H1 (cell line): ENCODE data around the gene ADAMTS8.

ENCODE experiments used
- ASH2L ChIP-seq: fragments of 200-600, 300-600 bp; sonication (generic); IDR thresholded peaks from one replicate; pipeline ENCODE4 v1.7.1; 2017; ENCODE audit warnings: low read length
- BCL11A ChIP-seq, 2 experiments: IDR thresholded peaks; one replicate each; pipeline ENCODE4 v1.6.1; 2011; ENCODE audit warnings: low read depth in 2 of 2, low read length in 2 of 2, mild to moderate bottlenecking in 2 of 2
- GABPA ChIP-seq: IDR thresholded peaks from 2 replicates; pipeline ENCODE4 v1.6.1; 2011; ENCODE audit warnings: mild to moderate bottlenecking, low read length, moderate library complexity, borderline replicate concordance; ENCODE audit not compliant: insufficient read depth
- POLR2A ChIP-seq, 2 experiments: IDR thresholded peaks; 1 replicate in 1 of 2; 2 replicates in 1 of 2; pipeline ENCODE4 v1.6.1; 2011; ENCODE audit warnings: low read depth in 2 of 2, low read length in 2 of 2, mild to moderate bottlenecking in 2 of 2; ENCODE audit errors: control extremely low read depth in 1 of 2
- RAD21 ChIP-seq, 2 experiments: IDR thresholded peaks in 1 of 2; conservative IDR thresholded peaks in 1 of 2; 2 replicates each; pipeline ENCODE4 v1.6.1; 2011; ENCODE audit warnings: low read depth in 2 of 2, low read length in 2 of 2, improper control_type of control experiment in 1 of 2, inconsistent platforms in 1 of 2, mild to moderate bottlenecking in 1 of 2, moderate library complexity in 1 of 2
- TAF1 ChIP-seq: IDR thresholded peaks from 2 replicates; pipeline ENCODE4 v1.6.1; 2011; ENCODE audit warnings: mild to moderate bottlenecking, low read depth, low read length
- TBP ChIP-seq: IDR thresholded peaks from 2 replicates; pipeline ENCODE4 v1.6.1; 2011; ENCODE audit warnings: low read depth, low read length, improper control_type of control experiment
- ZNF274 ChIP-seq: IDR thresholded peaks from 2 replicates; pipeline ENCODE4 v1.7.0; 2012; ENCODE audit warnings: low read length, borderline replicate concordance; ENCODE audit errors: extremely low read depth
- TF ChIP-seq, protein P1 (sequence below), 3 experiments: IDR thresholded peaks; 1 replicate in 2 of 3; 2 replicates in 1 of 3; pipeline versions ENCODE4 v1.5.1 to v1.6.1; 2011; ENCODE audit warnings: low read length in 3 of 3, mild to moderate bottlenecking in 3 of 3, inconsistent platforms in 2 of 3, low read depth in 1 of 3, moderate library complexity in 1 of 3; ENCODE audit not compliant: insufficient read depth in 1 of 3; ENCODE audit errors: control extremely low read depth in 1 of 3

GRCh38 chr11:130413405-130414106, 14.9 kb downstream of the ADAMTS8 start:
- TF ChIP-seq POLR2A (IDR thresholded peaks at IDR 0.05; ENCODE audit: control extremely low read depth in 1 of 2, low read depth in 2 of 2, low read length in 2 of 2) (no peak), ASH2L (no peak), ZNF274 (no peak), TBP (no peak), GABPA (no peak), RAD21 (IDR thresholded peaks at IDR 0.05 in 1 of 2, conservative IDR thresholded peaks at IDR 0.05 in 1 of 2; ENCODE audit: low read depth in 2 of 2, low read length in 2 of 2) (no peak), BCL11A (IDR thresholded peaks at IDR 0.05; ENCODE audit: low read depth in 2 of 2, low read length in 2 of 2) (no peak), TAF1 (no peak)
- TF ChIP-seq, protein P1, sequence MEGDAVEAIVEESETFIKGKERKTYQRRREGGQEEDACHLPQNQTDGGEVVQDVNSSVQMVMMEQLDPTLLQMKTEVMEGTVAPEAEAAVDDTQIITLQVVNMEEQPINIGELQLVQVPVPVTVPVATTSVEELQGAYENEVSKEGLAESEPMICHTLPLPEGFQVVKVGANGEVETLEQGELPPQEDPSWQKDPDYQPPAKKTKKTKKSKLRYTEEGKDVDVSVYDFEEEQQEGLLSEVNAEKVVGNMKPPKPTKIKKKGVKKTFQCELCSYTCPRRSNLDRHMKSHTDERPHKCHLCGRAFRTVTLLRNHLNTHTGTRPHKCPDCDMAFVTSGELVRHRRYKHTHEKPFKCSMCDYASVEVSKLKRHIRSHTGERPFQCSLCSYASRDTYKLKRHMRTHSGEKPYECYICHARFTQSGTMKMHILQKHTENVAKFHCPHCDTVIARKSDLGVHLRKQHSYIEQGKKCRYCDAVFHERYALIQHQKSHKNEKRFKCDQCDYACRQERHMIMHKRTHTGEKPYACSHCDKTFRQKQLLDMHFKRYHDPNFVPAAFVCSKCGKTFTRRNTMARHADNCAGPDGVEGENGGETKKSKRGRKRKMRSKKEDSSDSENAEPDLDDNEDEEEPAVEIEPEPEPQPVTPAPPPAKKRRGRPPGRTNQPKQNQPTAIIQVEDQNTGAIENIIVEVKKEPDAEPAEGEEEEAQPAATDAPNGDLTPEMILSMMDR (IDR thresholded peaks at IDR 0.05; ENCODE audit: control extremely low read depth in 1 of 3, insufficient read depth in 1 of 3, low read depth in 1 of 3, low read length in 3 of 3), result no peak
